KMS-11 (cell line): ENCODE measurements around the gene COL20A1.
A peak's percentile ranks its signal among the peaks of the same experiment; 100 is the strongest.

Experiments
- H2AFZ ChIP-seq: fragments of 200-600 bp; sonication (generic); 2 replicates; pipeline ENCODE4 v1.6.1; 2016; ENCODE audit warnings: antibody characterized with exemption, mixed run types, low read depth
- H3K27ac ChIP-seq: fragments of 200-600 bp; sonication (generic); 2 replicates; pipeline ENCODE4 v1.6.1; 2016; ENCODE audit warnings: mild to moderate bottlenecking, mixed run types
- H3K27me3 ChIP-seq: fragments of 200-600 bp; sonication (generic); 2 replicates; pipeline ENCODE4 v1.6.1; 2017; ENCODE audit warnings: mild to moderate bottlenecking, low read depth, mixed run types, moderate library complexity; ENCODE audit not compliant: insufficient read depth
- H3K36me3 ChIP-seq: fragments of 200-600 bp; sonication (generic); 2 replicates; pipeline ENCODE4 v1.6.1; 2017; ENCODE audit warnings: mild to moderate bottlenecking, mixed run types; ENCODE audit not compliant: insufficient read depth
- H3K4me1 ChIP-seq: fragments of 200-600 bp; sonication (generic); 2 replicates; pipeline ENCODE4 v1.6.1; 2016; ENCODE audit warnings: mild to moderate bottlenecking, low read depth, mixed run types; ENCODE audit not compliant: poor library complexity, severe bottlenecking
- H3K4me2 ChIP-seq: fragments of 200-600 bp; sonication (generic); 2 replicates; pipeline ENCODE4 v1.7.0; 2016; ENCODE audit warnings: mild to moderate bottlenecking, mixed run types
- H3K4me3 ChIP-seq: fragments of 200-600 bp; sonication (generic); IDR thresholded peaks from 2 replicates; pipeline ENCODE4 v1.6.1; 2017; ENCODE audit warnings: low read depth, low read length, mixed read lengths; ENCODE audit not compliant: insufficient read depth
- H3K79me2 ChIP-seq: fragments of 200-600 bp; sonication (generic); 2 replicates; pipeline ENCODE4 v1.6.1; 2016; ENCODE audit warnings: low read depth, mixed run types; ENCODE audit not compliant: insufficient read depth
- H3K9ac ChIP-seq: fragments of 200-600 bp; sonication (generic); 2 replicates; pipeline ENCODE4 v1.6.1; 2016; ENCODE audit warnings: mild to moderate bottlenecking, mixed run types
- H4K20me1 ChIP-seq: fragments of 200-600 bp; sonication (generic); 2 replicates; pipeline ENCODE4 v1.6.1; 2016; ENCODE audit warnings: mild to moderate bottlenecking, mixed run types; ENCODE audit not compliant: insufficient read depth
- TF ChIP-seq, protein P1 (sequence below): fragments of 200-600 bp; sonication (generic); conservative IDR thresholded peaks from 2 replicates; pipeline ENCODE4 v1.6.1; 2017; ENCODE audit warnings: low read depth, mild to moderate bottlenecking, antibody characterized with exemption, low read length, moderate library complexity, mixed read lengths

COL20A1 gene

DNA sequence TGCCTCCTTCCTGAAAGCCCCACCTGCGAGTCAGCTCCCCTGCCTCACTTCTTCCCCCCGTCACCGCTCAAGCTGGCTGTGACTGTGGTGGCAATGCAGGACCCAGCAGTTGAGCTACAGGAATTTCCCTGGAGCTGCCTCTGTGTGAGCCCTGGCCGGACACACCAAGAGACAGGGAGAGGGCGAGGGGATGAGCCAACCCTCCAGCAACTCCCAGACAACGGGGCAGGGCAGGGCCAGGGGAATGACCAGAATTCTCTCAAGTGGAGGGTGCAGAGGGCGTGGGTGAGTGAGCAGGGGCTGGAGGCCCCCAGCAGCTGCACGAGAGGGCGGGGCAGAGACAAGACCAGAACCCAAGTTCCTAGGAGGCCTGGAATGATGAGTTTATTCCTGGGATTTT lies 25.3 kb upstream of the COL20A1 start:
- Histone ChIP-seq H2AFZ (no peak overlapping the region), H3K4me1 (peaks cover 12% of the 10 kb centered on the region), H3K9ac (no peak overlapping the region), H3K27ac (no peak overlapping the region), H3K4me2 (no peak overlapping the region), H3K79me2 (0 out of 2 replicates have a peak, but pooled peaks cover 1% of the 10 kb centered on the region), H4K20me1 (no peaks in the 10 kb centered on the region), H3K4me3 (no peak overlapping the region), H3K27me3 (peaks cover 64% of the 10 kb centered on the region), H3K36me3 (no peaks in the 10 kb centered on the region)
- TF ChIP-seq, protein P1, sequence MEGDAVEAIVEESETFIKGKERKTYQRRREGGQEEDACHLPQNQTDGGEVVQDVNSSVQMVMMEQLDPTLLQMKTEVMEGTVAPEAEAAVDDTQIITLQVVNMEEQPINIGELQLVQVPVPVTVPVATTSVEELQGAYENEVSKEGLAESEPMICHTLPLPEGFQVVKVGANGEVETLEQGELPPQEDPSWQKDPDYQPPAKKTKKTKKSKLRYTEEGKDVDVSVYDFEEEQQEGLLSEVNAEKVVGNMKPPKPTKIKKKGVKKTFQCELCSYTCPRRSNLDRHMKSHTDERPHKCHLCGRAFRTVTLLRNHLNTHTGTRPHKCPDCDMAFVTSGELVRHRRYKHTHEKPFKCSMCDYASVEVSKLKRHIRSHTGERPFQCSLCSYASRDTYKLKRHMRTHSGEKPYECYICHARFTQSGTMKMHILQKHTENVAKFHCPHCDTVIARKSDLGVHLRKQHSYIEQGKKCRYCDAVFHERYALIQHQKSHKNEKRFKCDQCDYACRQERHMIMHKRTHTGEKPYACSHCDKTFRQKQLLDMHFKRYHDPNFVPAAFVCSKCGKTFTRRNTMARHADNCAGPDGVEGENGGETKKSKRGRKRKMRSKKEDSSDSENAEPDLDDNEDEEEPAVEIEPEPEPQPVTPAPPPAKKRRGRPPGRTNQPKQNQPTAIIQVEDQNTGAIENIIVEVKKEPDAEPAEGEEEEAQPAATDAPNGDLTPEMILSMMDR, result no peak

DNA sequence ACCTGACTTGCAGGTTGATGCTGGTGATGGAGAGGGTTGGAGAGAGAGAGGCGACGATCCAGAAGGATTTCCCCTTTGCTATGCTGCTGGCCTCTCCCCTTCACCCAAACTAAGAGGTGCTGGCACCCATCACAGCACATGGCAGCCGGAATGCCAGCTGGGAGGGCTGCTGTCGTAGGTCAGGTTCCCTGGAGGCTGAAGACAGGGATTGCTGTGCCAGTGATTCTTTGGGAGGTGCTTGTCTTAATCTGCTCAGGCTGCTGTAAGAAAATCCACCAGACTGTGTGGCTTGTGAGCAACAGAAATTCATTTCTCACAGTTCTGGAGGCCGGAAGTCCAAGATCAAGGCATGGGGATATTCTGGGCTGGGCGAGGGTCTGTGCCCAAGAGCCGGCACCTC lies 24.7 kb upstream of the COL20A1 start:
- H3K36me3 ChIP-seq, result no peaks in the 10 kb centered on the region
- no peak overlapping the region for H3K4me2 ChIP-seq
- peaks cover 58% of the 10 kb centered on the region for H3K27me3 ChIP-seq
- no peak overlapping the region for H3K27ac ChIP-seq
- TF ChIP-seq, protein P1, result no peak
- H3K4me1 ChIP-seq, result peaks cover 12% of the 10 kb centered on the region
- H3K4me3 ChIP-seq, result no peak overlapping the region
- no peak overlapping the region for H2AFZ ChIP-seq
- no peaks in the 10 kb centered on the region for H4K20me1 ChIP-seq
- H3K9ac ChIP-seq, result no peak overlapping the region
- peaks cover 7% of the 10 kb centered on the region for H3K79me2 ChIP-seq

DNA sequence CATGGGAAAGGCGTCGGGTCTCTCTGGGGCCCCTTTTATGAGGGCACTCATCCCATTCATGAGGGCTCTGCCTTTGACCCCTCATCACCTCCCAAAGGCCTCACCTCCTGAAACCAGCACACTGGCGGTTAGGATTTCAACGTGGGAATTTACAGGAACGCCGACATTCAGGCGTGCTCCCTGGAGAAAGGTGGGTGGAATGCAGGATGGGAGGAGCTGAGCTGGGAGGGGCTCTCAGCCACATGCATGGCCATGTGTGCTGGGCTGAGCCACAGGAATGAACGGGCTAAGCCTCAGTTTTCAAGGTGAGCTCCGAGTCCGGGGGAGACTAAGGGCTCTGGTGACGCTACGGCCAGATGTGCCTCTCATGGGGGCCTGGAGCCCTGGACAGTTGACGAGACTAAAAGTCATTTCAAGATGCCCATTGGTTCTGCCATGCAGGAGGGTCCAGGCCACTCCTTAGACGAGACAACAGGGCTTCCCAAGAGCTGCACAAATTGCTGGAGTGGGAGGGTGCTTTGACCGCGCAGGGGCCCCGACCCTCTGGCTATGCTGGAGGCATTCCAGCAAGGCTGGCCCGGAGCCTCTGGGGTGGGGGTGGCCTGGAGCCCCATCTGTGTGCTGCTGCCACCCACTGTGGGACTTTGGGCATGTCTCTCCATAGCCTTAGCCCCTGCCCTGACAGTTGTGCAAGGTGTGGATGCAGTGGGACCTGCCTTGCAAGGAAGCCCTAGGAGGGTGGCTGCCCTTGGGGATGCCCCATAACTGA lies 24.1 kb upstream of the COL20A1 start:
- H3K36me3 ChIP-seq, result no peaks in the 10 kb centered on the region
- TF ChIP-seq, protein P1, result no peak
- no peak overlapping the region for H3K4me2 ChIP-seq
- H2AFZ ChIP-seq, result no peak overlapping the region
- H3K4me1 ChIP-seq, result peaks cover 17% of the 10 kb centered on the region
- no peaks in the 10 kb centered on the region for H4K20me1 ChIP-seq
- H3K27me3 ChIP-seq, result peaks cover 52% of the 10 kb centered on the region
- peaks cover 13% of the 10 kb centered on the region for H3K79me2 ChIP-seq
- no peak overlapping the region for H3K9ac ChIP-seq
- no peak overlapping the region for H3K27ac ChIP-seq
- H3K4me3 ChIP-seq, result no peak overlapping the region

DNA sequence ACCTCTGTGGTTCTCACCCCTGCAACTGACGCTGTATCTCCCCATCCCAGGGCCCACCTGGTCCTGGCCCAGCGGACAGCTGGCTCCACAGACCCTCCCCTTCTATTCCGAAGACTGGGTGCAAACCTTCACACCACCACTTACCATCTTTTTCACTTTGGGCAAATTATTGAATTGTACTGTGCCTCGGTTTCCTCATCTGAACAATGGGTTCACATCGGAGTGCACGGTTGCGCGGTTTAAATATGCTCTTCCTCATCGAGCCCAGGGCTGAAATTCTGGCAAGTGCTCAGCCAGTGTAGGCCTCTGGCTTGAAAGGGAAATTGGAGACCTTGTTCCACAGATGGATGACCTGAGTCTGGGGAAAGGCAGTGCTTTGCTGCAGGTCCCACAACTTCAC lies 23.3 kb upstream of the COL20A1 start:
- H3K36me3 ChIP-seq, result no peaks in the 10 kb centered on the region
- no peak overlapping the region for H2AFZ ChIP-seq
- peaks cover 43% of the 10 kb centered on the region for H3K27me3 ChIP-seq
- H4K20me1 ChIP-seq, result no peaks in the 10 kb centered on the region
- TF ChIP-seq, protein P1, result no peak
- no peak overlapping the region for H3K9ac ChIP-seq
- H3K4me2 ChIP-seq, result 0 out of 2 replicates have a peak overlapping the region, but pooled peaks have one; percentile 3
- no peak overlapping the region for H3K27ac ChIP-seq
- H3K4me3 ChIP-seq, result no peak overlapping the region
- peaks cover 23% of the 10 kb centered on the region for H3K4me1 ChIP-seq
- H3K79me2 ChIP-seq, result peaks cover 22% of the 10 kb centered on the region
